NCI-H2081 treated with DMSO at 0.1 percent for 48 hours (cell line): ENCODE results near the gene HDGF.

Experiments used
- DNase-seq: peaks from one replicate; lab custom pipeline; 2025; lab: John Stamatoyannopoulos, UW

Gene HDGF

GRCh38 chr1:156725683-156726280, 25.7 kb downstream of the HDGF start:
- peak; percentile 75 for DNase-seq

- no peak for DNase-seq
These were observed 29.9 kb downstream of the HDGF start for GRCh38 chr1:156721535-156721934.

- DNase-seq = no peak
These were observed 30.3 kb downstream of the HDGF start for GRCh38 chr1:156721131-156721530.

- no peak for DNase-seq
These were observed 34.1 kb downstream of the HDGF start for GRCh38 chr1:156717351-156717750.

- DNase-seq = no peak
These were observed 36.6 kb downstream of the HDGF start for GRCh38 chr1:156714830-156715229.

GRCh38 chr1:156712626-156713025, 38.8 kb downstream of the HDGF start:
- DNase-seq = no peak

- DNase-seq = no peak
These were observed 40.3 kb downstream of the HDGF start for GRCh38 chr1:156711011-156711817.

- no peak for DNase-seq
These were observed 41.6 kb downstream of the HDGF start for GRCh38 chr1:156709757-156710489.

- DNase-seq = no peak
These were observed 42.4 kb downstream of the HDGF start for GRCh38 chr1:156709031-156709430.

- no peak for DNase-seq
These were observed 43.2 kb downstream of the HDGF start for GRCh38 chr1:156708218-156708661.

GRCh38 chr1:156707417-156708217, 43.9 kb downstream of the HDGF start:
- no peak for DNase-seq

GRCh38 chr1:156706657-156707416, 44.6 kb downstream of the HDGF start:
- DNase-seq = no peak

- no peak for DNase-seq
These were observed 45.4 kb downstream of the HDGF start for GRCh38 chr1:156705918-156706656.

- no peak for DNase-seq
These were observed 46.1 kb downstream of the HDGF start, which contains the start of gene CRABP2 for GRCh38 chr1:156705321-156705917. CRABP2 (minus strand) TSS chr1:156705583; CDS start chr1:156705446, 137 bp downstream.

- no peak for DNase-seq
These were observed 46.5 kb downstream of the HDGF start for GRCh38 chr1:156704930-156705320.

- no peak for DNase-seq
These were observed 47.2 kb downstream of the HDGF start for GRCh38 chr1:156704166-156704711.

- no peak for DNase-seq
These were observed 47.7 kb downstream of the HDGF start for GRCh38 chr1:156703741-156704140.

GRCh38 chr1:156703336-156703735, 48.1 kb downstream of the HDGF start:
- no peak for DNase-seq

GRCh38 chr1:156700736-156701531, 50.5 kb downstream of the HDGF start:
- DNase-seq = no peak
